ENCODE measurements around the gene ASB18. TPM values are rescaled to one million over a fixed set of nuclear protein-coding genes. Genes with fewer than 3 reads are reported as not detected.
"Not testable (repeated sequence)": the region's sequence is repeated elsewhere in the genome, so short reads cannot be mapped to it uniquely, and the experiment has no call there.

Gene ASB18
- polyA plus RNA-seq, 4 donors, result 0.09 TPM; not detected in 3

DNA sequence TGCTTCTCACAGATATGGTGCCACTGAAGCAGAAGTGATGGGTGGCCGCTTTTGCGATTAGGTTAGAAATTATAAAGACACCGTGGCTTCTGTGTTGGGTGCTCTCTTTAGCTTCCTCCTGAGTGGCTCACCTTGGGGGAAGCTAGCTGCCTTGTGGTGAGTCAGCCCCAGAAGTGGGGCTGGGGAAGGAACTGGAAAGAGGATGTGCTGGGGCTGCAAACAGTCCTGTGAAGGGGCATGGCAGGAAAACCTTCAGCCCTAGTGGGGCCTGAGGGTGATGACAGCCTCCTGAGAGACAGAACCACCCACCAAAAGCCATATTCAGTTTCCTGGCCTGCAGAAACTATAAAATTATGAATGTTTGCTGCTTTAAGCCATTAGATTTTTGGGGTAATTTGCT is 8.9 kb upstream of the ASB18 start:
- Histone ChIP-seq H3K4me1 (ENCODE audit: control insufficient read depth in 3 of 3, insufficient read depth in 2 of 3, low read depth in 1 of 3, low read length in 2 of 3) (no peaks in the 10 kb centered on the region), H3K36me3 (ENCODE audit: control insufficient read depth in 3 of 3, insufficient read depth in 2 of 3, low read depth in 1 of 3, low read length in 3 of 3) (no peaks in the 10 kb centered on the region), H3K27ac (ENCODE audit: low read depth in 1 of 3, low read length in 2 of 3) (no peak overlapping the region), H3K4me3 (ENCODE audit: low read depth in 1 of 3, low read length in 3 of 3) (no peak overlapping the region), H3K9me3 (ENCODE audit: control insufficient read depth in 2 of 2, insufficient read depth in 1 of 2, low read depth in 1 of 2, low read length in 1 of 2) (peaks cover 0 to 12% of the 10 kb centered on the region in 2 donors), H3K27me3 (ENCODE audit: control insufficient read depth in 3 of 3, insufficient read depth in 3 of 3, low read length in 3 of 3) (peaks cover 0 to under 1% (median 0%) of the 10 kb centered on the region in 3 donors)
- DNase-seq, result no peak
- 74 to 87% (median 87%) methylated on average over 3 of the region's 3 CpGs for WGBS, 3 donors
- no peak for FAIRE-seq

DNA sequence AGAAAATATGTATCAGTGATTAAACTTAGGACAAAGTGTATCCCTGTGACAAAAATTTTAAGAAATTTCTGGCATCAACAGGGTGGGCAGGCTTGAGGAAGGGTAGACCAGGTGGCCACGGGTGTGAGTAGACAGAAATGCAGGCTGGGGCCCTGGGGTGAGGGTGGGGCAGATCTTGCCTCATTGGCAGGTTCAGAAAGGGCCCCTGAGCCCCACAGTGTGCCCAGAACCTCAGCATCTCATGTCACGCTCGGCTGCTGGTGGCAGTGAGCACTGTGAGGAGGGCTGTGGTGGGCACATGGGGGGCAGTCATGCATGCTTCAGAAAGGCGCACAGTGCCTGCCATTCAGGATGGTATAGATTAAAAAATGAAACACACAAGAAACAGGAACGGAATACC is 7.6 kb upstream of the ASB18 start:
- no peaks in the 10 kb centered on the region for H3K36me3 ChIP-seq (ENCODE audit: control insufficient read depth in 3 of 3, insufficient read depth in 2 of 3, low read depth in 1 of 3, low read length in 3 of 3)
- H3K27me3 ChIP-seq (ENCODE audit: control insufficient read depth in 3 of 3, insufficient read depth in 3 of 3, low read length in 3 of 3), result no peaks in the 10 kb centered on the region
- no peak for DNase-seq
- no peaks in the 10 kb centered on the region for H3K4me1 ChIP-seq (ENCODE audit: control insufficient read depth in 3 of 3, insufficient read depth in 2 of 3, low read depth in 1 of 3, low read length in 2 of 3)
- no peak overlapping the region for H3K4me3 ChIP-seq (ENCODE audit: low read depth in 1 of 3, low read length in 3 of 3)
- FAIRE-seq, result no peak
- H3K9me3 ChIP-seq (ENCODE audit: control insufficient read depth in 2 of 2, insufficient read depth in 1 of 2, low read depth in 1 of 2, low read length in 1 of 2), result peaks cover 0 to 12% of the 10 kb centered on the region in 2 donors
- WGBS, 3 donors, result 78 to 85% (median 81%) methylated on average over 5 of the region's 5 CpGs
- H3K27ac ChIP-seq (ENCODE audit: low read depth in 1 of 3, low read length in 2 of 3), result no peak overlapping the region

DNA sequence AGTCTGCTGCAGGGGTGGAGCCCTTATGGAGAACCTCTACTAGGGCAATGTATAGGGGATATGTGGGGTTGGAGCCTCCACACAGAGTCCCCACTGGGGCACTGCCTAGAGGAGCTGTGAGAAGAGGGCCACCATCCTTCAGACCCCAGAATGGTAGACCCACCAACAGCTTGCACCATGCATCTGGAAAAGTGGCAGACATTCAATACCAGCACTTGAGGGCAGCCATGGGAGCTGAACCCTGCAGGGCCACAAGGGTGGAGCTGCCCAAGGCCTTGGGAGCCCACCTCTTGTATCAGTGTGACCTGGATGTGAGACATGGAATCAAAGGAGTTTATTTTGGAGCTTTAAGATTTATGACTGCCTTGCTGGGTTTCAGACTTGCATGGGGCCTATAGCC is 5.7 kb upstream of the ASB18 start:
- not testable (repeated sequence) for FAIRE-seq; H3K27me3 ChIP-seq (ENCODE audit: control insufficient read depth in 3 of 3, insufficient read depth in 3 of 3, low read length in 3 of 3); H3K4me3 ChIP-seq (ENCODE audit: low read depth in 1 of 3, low read length in 3 of 3); H3K36me3 ChIP-seq (ENCODE audit: control insufficient read depth in 3 of 3, insufficient read depth in 2 of 3, low read depth in 1 of 3, low read length in 3 of 3); DNase-seq; H3K4me1 ChIP-seq (ENCODE audit: control insufficient read depth in 3 of 3, insufficient read depth in 2 of 3, low read depth in 1 of 3, low read length in 2 of 3); H3K27ac ChIP-seq (ENCODE audit: low read depth in 1 of 3, low read length in 2 of 3)
- peaks cover 0 to 12% of the 10 kb centered on the region in 2 donors for H3K9me3 ChIP-seq (ENCODE audit: control insufficient read depth in 2 of 2, insufficient read depth in 1 of 2, low read depth in 1 of 2, low read length in 1 of 2)

DNA sequence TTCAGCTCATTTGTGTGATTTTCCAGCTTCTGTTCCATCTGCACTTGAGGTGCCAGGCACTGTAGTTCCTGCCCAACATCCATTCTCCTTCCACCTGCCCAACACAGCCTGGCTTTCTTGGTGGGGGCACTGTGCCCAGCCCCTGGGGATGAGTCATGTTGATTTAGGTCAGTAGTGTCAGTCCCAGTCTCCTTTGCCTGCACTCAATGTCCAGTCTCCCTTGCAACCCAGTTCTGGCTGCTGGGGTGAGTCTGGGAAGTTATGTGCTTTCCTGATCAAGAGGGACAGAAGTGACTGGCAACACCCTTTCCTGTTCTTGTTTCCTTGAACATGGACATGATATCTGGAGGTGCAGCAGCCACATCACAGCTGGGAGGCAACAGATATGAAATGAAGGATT is 1.5 kb upstream of the ASB18 start:
- H3K27ac ChIP-seq (ENCODE audit: low read depth in 1 of 3, low read length in 2 of 3), result no peak overlapping the region
- no peak for FAIRE-seq
- H3K36me3 ChIP-seq (ENCODE audit: control insufficient read depth in 3 of 3, insufficient read depth in 2 of 3, low read depth in 1 of 3, low read length in 3 of 3), result no peaks in the 10 kb centered on the region
- no peak overlapping the region for H3K4me3 ChIP-seq (ENCODE audit: low read depth in 1 of 3, low read length in 3 of 3)
- peaks cover 0 to 3% (median 0%) of the 10 kb centered on the region in 3 donors for H3K27me3 ChIP-seq (ENCODE audit: control insufficient read depth in 3 of 3, insufficient read depth in 3 of 3, low read length in 3 of 3)
- DNase-seq, result no peak
- H3K9me3 ChIP-seq (ENCODE audit: control insufficient read depth in 2 of 2, insufficient read depth in 1 of 2, low read depth in 1 of 2, low read length in 1 of 2), result peaks cover 0 to 12% of the 10 kb centered on the region in 2 donors
- no peaks in the 10 kb centered on the region for H3K4me1 ChIP-seq (ENCODE audit: control insufficient read depth in 3 of 3, insufficient read depth in 2 of 3, low read depth in 1 of 3, low read length in 2 of 3)

DNA sequence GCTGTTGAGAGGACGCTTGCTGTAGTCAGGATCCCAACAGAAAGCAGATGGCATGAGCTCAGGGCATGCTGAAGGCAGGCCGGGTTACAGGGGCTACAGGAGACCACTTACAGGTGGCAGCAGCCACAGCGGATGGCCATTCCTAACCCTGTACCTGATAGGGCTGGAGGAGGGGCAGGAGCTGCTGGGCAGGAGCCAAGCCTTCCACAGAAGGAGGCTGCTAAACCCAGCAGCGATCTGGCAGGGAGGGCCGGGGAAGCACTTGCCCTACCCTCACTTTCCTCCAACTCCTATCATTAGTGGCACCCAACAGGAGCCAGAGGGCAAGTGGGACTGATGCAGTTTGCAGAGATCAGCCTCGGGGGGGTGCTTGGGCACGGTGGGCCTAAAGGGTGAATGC is 2.0 kb downstream of the ASB18 start:
- Histone ChIP-seq H3K4me1 (ENCODE audit: control insufficient read depth in 3 of 3, insufficient read depth in 2 of 3, low read depth in 1 of 3, low read length in 2 of 3) (no peaks in the 10 kb centered on the region), H3K27ac (ENCODE audit: low read depth in 1 of 3, low read length in 2 of 3) (no peak overlapping the region), H3K36me3 (ENCODE audit: control insufficient read depth in 3 of 3, insufficient read depth in 2 of 3, low read depth in 1 of 3, low read length in 3 of 3) (no peaks in the 10 kb centered on the region), H3K4me3 (ENCODE audit: low read depth in 1 of 3, low read length in 3 of 3) (no peak overlapping the region), H3K27me3 (ENCODE audit: control insufficient read depth in 3 of 3, insufficient read depth in 3 of 3, low read length in 3 of 3) (peaks cover 0 to 18% (median 8%) of the 10 kb centered on the region in 3 donors), H3K9me3 (ENCODE audit: control insufficient read depth in 2 of 2, insufficient read depth in 1 of 2, low read depth in 1 of 2, low read length in 1 of 2) (no peaks in the 10 kb centered on the region)
- DNase-seq (no peak), FAIRE-seq (no peak)
- 79 to 89% (median 86%) methylated on average over 7 of the region's 7 CpGs for WGBS, 3 donors

DNA sequence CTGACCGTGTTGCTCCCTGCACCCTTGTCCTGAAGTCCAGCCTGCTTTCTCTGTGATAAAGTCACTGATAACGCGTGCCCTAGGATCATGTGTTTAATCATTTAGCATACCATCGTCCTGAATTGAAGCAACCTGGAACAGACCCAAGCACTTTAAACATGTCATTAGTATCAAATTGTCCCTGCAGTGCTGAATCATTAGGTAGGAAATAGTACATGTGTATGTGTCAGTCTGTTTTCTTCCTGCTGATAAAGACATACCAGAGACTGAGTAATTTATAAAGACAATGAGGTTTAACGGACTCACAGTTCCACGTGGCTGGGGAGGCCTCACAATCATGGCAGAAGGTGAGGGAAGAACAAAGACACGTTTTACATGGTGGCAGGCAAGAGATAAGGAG is 2.8 kb downstream of the ASB18 start:
- WGBS, 3 donors, result 39 to 54% (median 42%) methylated on average over 7 of the region's 7 CpGs

DNA sequence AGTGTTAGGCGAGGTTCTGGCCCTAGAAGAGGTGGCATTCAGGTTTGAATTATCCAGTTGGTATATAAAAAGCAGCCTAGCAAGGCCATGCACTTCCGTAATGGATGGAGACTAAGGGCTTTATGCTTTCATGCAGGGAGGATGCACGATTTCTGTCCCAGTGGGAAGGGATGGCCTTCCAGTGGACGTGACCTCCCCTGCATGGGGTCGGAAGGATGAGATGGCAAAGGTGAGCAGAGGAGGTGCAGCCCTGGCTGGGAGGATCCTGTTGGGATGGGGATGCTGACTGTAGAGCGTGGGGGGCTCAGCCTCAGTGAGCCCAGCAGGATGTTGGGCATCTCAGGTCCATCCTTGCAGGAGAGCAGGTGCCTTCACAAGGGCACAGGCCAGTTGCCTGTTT is 4.8 kb downstream of the ASB18 start:
- Histone ChIP-seq H3K27me3 (ENCODE audit: control insufficient read depth in 3 of 3, insufficient read depth in 3 of 3, low read length in 3 of 3) (peaks cover 0 to 21% (median 9%) of the 10 kb centered on the region in 3 donors), H3K4me1 (ENCODE audit: control insufficient read depth in 3 of 3, insufficient read depth in 2 of 3, low read depth in 1 of 3, low read length in 2 of 3) (no peaks in the 10 kb centered on the region), H3K27ac (ENCODE audit: low read depth in 1 of 3, low read length in 2 of 3) (no peak overlapping the region), H3K9me3 (ENCODE audit: control insufficient read depth in 2 of 2, insufficient read depth in 1 of 2, low read depth in 1 of 2, low read length in 1 of 2) (no peaks in the 10 kb centered on the region), H3K36me3 (ENCODE audit: control insufficient read depth in 3 of 3, insufficient read depth in 2 of 3, low read depth in 1 of 3, low read length in 3 of 3) (no peaks in the 10 kb centered on the region), H3K4me3 (ENCODE audit: low read depth in 1 of 3, low read length in 3 of 3) (no peak overlapping the region)
- 69 to 81% (median 70%) methylated on average over 6 of the region's 6 CpGs for WGBS, 3 donors
- no peak for DNase-seq
- no peak for FAIRE-seq

More for the DNA sequence above, 2.8 kb downstream of the ASB18 start:
- no peak for FAIRE-seq
- H3K4me1 ChIP-seq (ENCODE audit: control insufficient read depth in 3 of 3, insufficient read depth in 2 of 3, low read depth in 1 of 3, low read length in 2 of 3), result no peaks in the 10 kb centered on the region
- H3K36me3 ChIP-seq (ENCODE audit: control insufficient read depth in 3 of 3, insufficient read depth in 2 of 3, low read depth in 1 of 3, low read length in 3 of 3), result no peaks in the 10 kb centered on the region
- no peaks in the 10 kb centered on the region for H3K9me3 ChIP-seq (ENCODE audit: control insufficient read depth in 2 of 2, insufficient read depth in 1 of 2, low read depth in 1 of 2, low read length in 1 of 2)
- no peak overlapping the region for H3K4me3 ChIP-seq (ENCODE audit: low read depth in 1 of 3, low read length in 3 of 3)
- no peak overlapping the region for H3K27ac ChIP-seq (ENCODE audit: low read depth in 1 of 3, low read length in 2 of 3)
- peaks cover 0 to 21% (median 9%) of the 10 kb centered on the region in 3 donors for H3K27me3 ChIP-seq (ENCODE audit: control insufficient read depth in 3 of 3, insufficient read depth in 3 of 3, low read length in 3 of 3)
- DNase-seq, result no peak

DNA sequence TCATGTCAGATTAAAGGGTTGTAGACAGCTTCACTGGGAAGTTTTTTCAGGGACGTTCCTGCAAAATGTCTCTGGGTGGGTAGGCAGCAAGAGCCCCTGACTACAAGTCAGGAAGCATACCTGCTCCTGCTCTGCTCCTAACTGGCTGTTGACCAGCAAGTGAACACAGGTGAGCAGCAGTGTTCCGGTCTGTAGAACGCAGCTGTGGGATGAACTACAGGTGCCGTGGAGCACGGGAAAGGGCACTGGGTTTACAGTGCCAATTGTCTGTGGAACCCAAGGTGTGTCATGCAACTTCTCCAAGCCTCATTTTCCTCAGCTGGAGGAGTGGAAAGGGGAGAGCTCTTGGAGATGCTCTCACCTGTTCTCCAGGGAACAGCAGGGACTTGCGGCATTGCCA is 6.6 kb downstream of the ASB18 start:
- Histone ChIP-seq H3K4me1 (ENCODE audit: control insufficient read depth in 3 of 3, insufficient read depth in 2 of 3, low read depth in 1 of 3, low read length in 2 of 3) (no peaks in the 10 kb centered on the region), H3K36me3 (ENCODE audit: control insufficient read depth in 3 of 3, insufficient read depth in 2 of 3, low read depth in 1 of 3, low read length in 3 of 3) (no peaks in the 10 kb centered on the region), H3K9me3 (ENCODE audit: control insufficient read depth in 2 of 2, insufficient read depth in 1 of 2, low read depth in 1 of 2, low read length in 1 of 2) (no peaks in the 10 kb centered on the region), H3K27me3 (ENCODE audit: control insufficient read depth in 3 of 3, insufficient read depth in 3 of 3, low read length in 3 of 3) (peaks cover 0 to 20% (median 9%) of the 10 kb centered on the region in 3 donors), H3K27ac (ENCODE audit: low read depth in 1 of 3, low read length in 2 of 3) (no peak overlapping the region), H3K4me3 (ENCODE audit: low read depth in 1 of 3, low read length in 3 of 3) (no peak overlapping the region)
- DNase-seq (no peak), FAIRE-seq (no peak)
- WGBS, 3 donors, result 79 to 80% (median 79%) methylated on average over 6 of the region's 6 CpGs

DNA sequence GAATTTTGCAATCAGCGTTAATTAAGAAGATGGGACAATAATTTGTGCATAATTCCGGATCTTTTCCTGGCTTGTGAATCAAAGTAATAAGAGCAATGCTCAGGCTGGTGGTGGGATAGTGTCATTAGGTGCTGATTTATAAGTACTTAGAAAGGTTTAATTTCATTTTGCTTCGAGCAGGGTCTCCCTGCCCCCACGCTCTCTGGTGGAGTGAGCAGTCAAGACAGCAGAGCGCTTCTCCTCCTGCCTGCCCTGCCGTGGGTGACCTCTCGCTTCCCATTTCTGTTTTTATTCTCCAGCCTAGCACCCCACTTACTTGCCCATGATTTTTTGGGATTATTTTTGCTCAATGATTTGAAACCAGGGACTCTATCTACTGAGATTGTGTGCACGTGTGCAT is 7.1 kb downstream of the ASB18 start:
- Histone ChIP-seq H3K4me1 (ENCODE audit: control insufficient read depth in 3 of 3, insufficient read depth in 2 of 3, low read depth in 1 of 3, low read length in 2 of 3) (no peaks in the 10 kb centered on the region), H3K4me3 (ENCODE audit: low read depth in 1 of 3, low read length in 3 of 3) (no peak overlapping the region), H3K27me3 (ENCODE audit: control insufficient read depth in 3 of 3, insufficient read depth in 3 of 3, low read length in 3 of 3) (peaks cover 0 to 24% (median 12%) of the 10 kb centered on the region in 3 donors), H3K9me3 (ENCODE audit: control insufficient read depth in 2 of 2, insufficient read depth in 1 of 2, low read depth in 1 of 2, low read length in 1 of 2) (no peaks in the 10 kb centered on the region), H3K27ac (ENCODE audit: low read depth in 1 of 3, low read length in 2 of 3) (no peak overlapping the region), H3K36me3 (ENCODE audit: control insufficient read depth in 3 of 3, insufficient read depth in 2 of 3, low read depth in 1 of 3, low read length in 3 of 3) (no peaks in the 10 kb centered on the region)
- FAIRE-seq (no peak), DNase-seq (no peak)
- WGBS, 3 donors, result 68 to 74% (median 70%) methylated on average over 8 of the region's 8 CpGs

All from small intestine (tissue), 7 donors.